NCI-H2107 treated with DMSO at 0.1 percent for 48 hours (cell line): ENCODE results near the gene KRT3.

Experiments
- DNase-seq: peaks from one replicate; lab custom pipeline; 2025; ENCODE audit not compliant: unreplicated experiment; lab: John Stamatoyannopoulos, UW

KRT3 gene

DNA sequence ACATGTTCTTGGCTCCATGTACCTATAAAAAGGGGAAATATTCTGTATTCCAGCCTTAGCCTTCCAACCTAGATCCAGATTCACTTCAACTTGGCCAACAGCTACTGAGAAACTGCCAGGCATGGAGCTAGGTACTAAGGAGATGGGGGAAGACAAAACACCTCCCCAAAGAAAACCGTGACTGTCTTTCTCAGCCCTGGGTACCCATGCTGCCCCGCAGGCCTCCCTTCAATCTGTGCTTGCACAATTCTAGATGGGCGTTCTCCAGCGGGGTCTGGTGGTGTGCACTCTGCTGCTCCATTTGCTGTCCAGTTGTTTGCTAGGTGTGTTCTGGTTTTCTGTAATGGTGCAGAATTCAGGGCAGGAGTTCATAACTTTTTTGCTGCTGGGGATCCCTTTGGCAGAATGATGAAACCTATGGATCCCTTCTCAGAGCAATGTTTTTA, 18.8 kb upstream of the KRT3 start:
- DNase-seq: no peak

DNA sequence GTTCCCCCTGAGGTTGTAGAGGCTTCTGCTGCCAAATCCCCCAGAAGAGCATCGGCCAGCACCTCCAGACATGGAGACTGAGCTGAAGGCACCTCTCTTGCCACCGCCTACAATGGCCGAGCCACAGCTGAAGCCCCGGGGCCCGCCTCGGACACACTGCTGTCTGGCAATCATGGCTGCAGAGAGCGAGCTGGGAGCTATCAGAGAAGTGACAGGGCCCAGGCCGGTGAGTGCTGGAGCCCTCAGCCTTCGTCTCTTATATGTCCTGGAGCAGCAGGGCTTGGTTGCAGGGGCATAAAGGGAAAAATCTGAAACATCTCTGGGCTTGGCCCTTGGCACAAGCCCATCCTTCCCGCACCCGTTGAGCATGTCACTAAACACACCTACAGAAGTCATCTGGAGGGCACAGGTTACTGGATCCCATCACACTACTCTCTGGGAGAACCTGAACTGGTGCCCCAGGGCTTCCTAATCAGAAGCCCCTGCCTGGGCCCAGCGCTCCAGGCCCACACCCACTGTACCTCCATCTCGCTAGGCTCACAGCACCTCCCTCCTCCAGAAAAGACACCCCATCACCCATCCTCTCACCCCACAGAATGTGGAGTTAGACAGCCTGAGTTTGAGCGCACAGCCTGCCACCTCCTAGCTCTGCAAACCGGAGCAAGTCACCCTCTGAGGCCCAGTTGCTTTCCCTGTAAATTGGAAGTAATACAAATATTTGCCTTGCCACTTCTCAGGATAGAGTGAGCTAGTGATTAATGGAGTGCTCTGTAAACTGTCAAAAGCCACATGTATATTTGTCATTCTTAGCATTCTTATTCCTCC, 18.2 kb upstream of the KRT3 start, which contains the start of gene KRT4:
Gene KRT4, minus strand, starts transcription at position 232 of the 825 bp plus-strand sequence. Its CDS starts 58 bp downstream, at position 174.
- no peak for DNase-seq

DNA sequence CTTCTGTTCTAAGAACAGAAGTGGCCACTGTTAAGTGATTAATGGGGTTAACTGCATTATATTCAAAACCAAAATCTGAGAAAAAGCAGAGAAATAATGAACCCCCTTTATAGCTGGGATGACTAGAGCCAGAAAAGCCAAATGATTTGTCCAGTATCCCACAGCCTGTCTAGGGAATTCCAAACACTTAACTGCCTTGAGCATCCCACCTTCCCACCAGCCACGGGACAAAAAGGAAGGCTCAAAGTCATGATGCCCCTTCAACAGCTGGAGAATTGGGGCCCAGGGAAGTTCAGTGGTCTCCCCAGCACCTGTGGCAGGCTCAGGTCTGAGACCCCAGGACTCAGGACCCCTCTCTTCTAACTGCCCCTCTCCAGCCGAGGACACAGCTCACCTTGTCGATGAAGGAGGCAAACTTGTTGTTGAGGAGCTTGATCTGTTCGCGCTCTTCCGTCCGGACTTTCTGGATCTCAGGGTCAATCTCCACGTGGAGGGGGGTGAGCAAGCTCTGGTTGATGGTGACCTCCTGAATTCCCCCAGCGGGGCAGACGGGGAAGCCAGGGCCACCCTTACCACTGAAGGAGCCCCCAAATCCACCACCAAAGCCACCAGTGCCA, 17.4 kb upstream of the KRT3 start:
- no peak for DNase-seq

DNA sequence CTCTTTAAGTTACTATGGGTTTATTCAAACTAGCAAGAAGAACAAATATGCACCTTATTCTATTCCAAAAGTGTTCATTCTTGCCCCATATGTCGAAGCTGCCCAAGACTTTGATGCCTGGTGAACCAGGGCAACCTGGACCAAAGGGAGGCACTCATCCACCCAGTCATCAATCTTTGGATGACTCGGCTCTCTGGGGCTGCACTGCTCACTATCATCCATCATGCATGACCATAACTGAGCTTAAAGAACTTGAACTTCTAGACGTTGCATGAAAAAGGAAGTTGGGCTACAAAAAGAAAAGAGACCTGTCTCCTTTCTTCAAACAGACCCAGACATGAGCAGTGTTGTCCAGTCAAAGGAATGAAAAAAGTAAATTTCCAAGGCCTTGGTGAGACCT, 16.8 kb upstream of the KRT3 start:
- no peak for DNase-seq

DNA sequence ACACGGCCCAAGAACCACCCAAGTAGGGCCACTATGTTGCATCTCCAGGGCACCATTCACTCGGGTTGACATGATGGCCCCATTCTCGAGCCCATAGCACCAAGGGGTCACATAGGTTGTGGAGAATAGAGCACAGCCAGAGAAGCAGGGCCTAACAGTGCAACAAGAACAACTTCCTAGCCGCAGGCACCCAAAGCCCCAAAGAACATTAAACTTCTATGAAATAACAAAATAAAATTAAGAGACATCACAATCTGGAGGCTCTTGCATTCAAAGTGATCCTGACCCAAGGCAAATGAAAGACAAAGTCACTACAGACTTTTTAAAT, 16.1 kb upstream of the KRT3 start:
- DNase-seq: no peak

DNA sequence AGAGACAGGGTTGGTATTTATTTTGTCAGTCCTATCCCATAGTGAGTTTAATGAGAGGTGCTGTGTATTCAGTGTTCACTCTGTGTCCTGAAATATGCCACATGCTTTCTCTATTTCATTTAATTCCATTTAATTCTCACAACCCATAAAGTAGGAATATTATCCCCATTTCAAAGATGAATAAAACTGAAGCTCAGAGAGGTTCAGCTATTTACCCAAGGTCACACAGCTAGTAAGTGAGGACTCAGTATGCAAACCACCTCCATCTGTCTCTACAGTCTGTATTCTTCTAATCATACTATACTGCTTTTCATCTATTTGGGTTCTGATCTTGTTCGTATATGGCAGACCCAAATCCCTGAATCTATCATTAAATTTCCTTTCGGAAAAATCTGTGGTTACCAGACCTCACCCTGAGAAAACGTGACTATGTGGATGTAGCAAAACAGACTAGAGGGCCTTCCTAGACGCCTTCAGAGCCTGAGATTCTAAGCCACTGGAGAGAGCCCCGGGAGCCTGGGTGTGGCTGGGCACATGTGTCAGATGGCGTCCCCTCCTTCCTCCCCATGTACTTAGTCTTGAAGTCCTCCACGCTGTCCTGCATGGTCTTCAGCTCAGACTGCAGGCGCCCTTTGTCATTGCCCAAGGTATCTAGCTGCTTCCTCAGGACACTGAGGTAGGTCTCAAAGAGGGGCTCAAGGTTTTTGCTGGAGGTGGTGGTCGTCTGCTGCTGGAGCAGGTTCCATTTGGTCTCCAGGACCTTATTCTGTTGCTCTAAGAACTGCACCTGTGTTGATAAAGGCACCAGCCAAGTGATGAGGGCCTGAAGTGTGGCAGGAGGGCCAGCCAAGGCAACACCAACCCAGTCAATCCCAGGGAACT, 15.5 kb upstream of the KRT3 start:
- DNase-seq: no peak

DNA sequence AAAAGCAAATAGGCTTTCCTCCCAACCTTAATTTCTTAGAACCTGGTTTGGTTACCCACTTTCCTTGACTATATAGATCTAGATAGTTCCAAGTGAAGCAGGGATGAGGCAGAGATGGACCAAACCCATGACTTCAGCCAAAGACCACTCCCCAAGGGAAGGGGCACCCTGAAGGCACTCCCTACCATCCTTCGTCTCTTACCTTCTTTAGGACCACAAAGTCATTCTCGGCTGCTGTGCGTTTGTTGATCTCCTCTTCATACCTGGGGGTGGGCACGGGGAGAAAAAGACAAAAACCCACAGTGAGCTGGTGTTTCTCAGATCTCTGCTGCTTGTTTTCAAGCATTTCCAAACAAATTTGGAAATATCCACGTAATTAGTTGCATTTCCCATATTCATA, 14.6 kb upstream of the KRT3 start:
- no peak for DNase-seq

DNA sequence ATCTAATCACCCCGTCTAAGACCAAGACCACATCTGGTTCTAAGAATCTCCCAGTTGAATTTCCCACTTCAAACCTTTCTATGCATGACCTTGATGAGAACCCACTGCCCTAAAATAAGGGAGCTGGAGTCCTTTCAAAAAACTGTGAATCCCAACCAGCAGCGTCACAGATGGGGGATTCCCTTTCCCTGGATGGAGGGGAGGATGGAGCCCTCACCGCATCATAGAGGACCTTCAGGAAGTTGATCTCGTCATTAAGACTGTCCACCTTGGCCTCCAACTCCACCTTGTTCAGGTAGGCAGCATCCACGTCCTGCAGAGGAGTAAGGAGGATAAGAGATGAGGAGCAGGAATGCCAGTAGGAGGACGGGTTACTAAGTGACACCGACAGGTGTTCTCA, 13.2 kb upstream of the KRT3 start:
- no peak for DNase-seq

DNA sequence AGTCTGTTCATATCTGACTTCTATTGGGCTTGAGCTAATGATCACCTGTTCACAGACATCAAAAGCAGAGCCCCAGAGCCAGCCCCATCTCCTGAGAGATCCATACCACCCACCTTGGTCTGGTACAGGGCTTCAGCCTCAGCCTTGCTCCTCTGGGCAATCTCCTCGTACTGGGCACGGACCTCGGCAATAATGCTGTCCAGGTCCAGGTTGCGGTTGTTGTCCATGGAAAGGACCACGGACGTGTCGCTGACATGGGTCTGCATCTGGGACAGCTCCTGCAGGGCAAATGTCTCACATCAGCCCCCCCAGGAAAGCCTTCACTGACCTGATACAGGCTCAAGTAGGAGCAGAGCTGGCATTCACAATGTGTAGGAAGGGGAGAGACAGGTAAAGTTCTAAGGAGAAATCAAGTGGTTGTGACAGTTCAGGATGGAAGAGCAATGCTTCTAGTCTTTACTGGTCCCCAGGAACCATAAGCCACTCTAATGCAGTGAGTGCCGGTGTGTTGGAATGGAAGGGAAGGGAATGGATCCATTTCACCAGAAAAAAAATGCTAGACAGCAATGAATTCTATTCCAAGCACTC, 12.8 kb upstream of the KRT3 start:
- no peak for DNase-seq

DNA sequence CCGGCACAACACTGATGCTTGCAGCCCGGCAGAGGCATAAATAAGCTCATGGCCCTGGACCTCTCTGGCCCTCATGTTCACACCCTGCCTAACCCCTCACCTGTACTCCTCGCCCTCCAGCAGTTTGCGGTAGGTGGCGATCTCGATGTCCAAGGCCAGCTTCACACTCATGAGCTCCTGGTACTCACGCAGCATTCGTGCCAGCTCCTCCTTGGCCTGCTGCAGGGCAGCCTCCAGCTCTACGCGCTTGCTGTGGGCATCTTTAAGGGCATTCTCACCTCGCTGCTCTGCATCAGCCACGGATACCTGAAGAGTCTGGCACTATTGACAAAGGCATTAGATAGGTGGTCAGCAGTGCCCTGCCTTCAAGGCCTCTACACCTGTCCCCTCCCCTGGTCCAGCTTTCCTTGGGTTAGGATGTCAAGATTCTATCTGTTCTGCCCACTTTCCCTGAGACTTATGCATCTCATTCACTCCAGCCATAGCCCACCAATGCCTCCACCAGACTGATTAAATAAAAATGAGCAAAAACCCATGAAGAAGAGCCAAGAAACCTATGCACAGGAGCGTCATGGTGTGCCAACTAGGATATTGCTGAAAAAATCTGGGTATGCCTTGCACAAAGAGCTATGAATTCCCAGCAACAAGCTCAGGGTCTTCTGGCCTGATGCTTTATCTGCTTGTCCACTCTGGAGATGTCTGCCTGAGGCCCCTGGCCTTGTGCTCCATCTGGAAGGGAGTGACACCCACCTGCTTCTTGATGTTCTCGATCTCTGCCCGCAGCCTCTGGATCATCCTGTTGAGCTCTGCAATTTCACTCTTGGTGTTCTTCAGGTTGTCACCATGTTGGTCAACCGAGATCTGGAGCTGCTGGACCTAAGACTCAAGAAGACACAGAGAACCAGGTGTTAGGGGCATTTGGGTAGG, 11.9 kb upstream of the KRT3 start:
- DNase-seq: no peak

DNA sequence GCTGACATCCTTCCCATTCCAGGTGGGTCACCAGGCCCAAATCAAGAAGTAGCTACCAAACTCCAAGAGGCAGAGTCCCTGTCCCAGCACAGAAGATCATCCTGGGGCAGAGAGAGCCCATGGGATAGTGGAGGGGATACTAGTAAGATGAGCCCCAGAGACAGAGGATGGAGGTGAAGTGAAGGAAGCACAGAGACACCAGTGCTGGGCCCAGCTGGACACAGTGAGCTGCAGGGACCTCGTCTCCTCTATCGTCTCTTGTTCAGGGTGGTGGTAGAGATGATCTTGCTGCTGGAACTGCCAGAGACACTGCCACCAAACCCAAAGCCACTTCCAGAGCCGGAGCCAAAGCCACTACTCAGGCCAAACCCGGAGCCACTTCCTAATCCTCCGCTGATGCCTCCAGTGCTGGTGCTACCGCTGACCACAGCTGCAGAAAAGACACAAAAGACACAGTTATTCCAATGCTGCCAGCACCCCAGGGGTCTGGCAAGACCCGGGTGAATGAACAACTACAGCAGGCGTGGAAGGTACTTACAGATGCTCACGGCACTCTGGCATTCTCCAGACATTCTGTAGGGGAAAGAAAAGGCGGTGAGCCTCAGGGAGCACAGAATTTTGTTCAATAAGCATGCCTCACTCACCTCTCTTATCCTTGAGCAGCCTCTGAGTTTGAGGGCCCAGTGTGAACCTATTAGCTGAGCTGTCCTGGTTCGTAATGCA, 11.1 kb upstream of the KRT3 start:
- no peak for DNase-seq

DNA sequence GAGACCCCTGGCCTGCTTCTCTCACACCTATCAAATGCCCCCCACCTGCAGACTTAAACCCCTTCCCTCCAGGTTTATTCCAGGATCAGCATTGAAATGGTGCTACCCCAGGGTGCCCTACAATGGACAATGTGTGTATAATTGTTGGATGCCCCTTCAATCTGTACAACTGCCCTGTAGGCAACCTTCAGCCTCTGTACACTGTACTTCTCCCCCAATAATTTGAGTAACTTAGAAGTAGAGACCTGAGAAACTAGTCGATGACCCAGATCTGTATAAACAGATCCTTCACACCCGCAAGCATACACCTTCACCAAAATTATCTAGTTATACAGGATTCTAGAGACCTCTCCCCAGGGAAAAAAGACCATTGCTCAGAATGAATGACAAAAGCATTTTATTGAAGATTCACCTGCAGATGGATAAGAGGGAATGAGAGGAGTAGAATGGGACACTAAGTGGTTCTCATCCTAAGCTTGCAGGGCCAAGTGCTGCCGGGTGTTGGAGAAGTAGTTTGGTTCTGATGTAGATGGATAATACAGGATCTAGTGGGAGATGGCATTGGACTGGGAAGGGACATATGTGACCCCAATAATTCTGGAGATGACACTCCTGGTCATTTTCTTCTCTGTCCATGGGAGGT, 10.4 kb upstream of the KRT3 start:
- no peak for DNase-seq

DNA sequence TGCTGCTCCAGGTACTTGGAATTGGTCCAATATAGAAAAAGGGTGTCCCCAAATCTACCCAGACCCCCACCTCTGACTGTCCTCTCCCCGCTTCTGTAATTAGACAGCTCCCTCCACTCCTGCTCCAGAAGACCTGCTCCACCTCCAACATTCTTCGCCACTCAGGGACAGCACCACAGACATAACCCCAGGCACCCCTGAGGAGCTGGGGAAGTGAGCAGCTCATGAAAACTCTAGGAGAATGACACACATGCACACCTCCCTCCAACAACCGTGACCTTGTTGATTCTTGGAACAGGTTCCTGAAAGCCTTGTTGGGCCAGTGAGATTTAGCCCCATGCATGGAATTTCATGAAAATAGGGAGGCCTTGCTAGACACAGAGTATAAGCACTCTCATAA, 9.8 kb upstream of the KRT3 start:
- no peak for DNase-seq

DNA sequence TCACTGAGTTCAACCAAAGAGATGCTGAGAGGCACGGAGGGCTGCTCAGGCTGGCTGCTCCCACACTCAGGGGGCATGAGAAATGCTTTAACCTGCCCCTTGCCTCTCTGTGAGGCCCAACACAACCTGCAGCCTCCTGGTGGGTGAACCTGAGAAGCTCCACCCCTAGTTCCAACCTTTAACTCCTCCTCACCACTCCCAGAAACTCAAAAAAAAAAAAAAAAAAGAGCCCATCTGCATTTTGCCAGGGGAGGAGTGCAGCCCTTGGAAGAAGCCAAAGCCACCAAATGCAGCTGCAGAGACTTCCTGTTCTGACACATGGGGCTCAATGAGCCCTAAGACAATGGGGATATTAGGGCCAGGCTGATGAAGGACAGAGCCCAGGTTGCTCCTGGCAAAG, 9.1 kb upstream of the KRT3 start:
- DNase-seq: no peak

DNA sequence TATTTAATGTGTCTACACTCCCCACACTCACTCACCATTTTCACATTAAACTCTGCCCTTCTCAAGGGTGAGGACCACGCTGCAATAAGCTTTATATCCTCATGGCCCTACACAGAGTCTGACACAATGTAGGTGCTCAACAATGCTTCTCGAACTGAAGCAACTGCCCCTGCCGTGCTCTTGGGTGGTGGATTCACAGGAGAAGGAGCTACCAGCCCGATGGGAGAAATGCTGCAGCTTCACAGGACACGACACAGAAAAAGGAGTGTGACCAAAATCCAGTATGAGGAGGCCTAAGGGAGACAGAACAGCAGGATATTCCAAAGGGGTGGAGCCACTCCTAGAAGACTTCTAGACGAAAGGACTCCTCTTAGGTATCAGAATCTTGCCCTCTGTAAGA, 6.5 kb upstream of the KRT3 start:
- no peak for DNase-seq

DNA sequence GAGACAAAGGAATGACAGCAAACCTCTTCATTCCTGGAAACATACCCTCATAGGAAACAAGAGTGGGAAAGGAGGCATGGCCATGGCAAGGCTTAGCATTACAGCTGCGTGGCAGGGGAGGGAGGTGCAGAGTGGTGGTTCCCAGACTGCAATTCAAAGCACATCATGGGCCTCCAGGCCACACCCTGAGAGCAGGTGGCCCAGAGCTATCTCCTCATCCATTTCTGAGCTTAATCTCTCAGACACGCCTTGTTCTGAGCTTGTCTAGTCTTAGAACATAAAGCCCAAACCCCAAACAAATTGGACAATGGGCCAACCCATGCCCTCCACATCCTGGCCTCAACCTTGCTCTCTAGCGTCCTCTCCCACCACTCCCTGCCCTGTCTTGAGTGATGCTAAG, 5.9 kb upstream of the KRT3 start:
- no peak for DNase-seq

DNA sequence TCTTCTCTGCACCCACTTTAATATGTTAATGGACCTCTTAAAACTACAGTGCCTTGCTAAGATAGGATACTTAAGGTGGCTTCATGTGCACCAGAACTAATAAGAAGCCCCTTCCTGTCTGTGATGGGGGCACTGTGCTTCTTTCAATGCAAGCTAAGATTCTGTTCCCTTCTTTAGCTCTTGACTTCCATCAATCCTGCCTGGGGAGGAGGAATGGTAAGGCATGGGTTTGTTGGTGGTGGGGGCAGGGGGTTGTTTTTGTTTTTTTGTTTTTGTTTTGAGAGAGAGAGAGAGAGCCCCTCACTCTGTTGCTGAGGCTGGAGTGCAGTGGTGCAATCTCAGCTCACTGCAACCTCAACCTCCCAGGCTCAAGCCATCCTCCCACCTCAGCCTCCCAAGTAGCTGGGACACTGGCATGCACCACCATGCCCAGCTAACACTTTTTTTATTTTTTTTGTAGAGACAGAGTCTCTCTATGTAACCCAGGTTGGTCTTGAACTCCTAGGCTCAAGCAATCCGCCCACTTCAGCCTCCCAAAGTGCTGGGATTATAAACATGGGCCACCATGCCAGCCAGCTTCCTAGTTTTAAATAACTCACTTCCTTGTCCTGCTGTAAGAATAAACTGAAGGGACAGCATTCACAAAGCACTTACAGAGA, 4.5 kb upstream of the KRT3 start:
- no peak for DNase-seq

DNA sequence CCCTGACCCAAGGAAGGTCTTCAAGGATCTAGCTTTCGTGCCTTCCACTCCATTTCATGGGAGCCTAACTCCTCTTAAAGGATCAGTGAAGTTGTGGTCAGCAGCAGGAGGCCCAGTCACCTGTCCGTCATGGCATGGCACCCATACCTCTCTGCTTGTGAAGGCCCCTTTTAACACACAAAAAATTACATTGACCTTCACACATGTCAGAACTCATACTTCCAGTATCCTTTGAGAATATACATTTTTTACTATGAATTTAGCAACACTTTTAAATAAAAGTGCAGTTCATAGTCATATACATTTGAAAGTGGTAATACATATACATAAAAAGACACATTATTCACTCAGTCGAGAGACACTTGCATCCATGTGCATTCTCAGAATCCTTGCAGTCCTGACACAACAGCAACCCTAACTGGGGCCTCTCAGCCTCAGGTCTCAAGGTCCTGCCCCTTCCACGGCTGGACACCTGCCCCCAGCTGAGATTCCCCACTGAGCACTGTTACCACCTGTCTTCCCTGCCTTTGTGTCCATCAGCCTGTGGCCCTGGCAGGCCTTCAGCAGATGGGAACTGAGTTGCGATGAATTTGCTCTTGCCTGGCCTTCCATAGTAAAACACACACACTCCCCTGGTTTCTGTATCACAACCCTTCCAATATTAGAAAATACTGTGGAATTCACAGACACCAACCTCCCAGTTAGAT, 3.7 kb upstream of the KRT3 start:
- no peak for DNase-seq
